GM23248 (cell line): ENCODE data around the gene BRINP3. TPM values are rescaled to one million over a fixed set of nuclear protein-coding genes. Genes with fewer than 3 reads are reported as not detected.
"Not testable (repeated sequence)": the region's sequence is repeated elsewhere in the genome, so short reads cannot be mapped to it uniquely, and the experiment has no call there.

Experiments
- DNase-seq: peaks from one replicate; pipeline ENCODE4 v3.0.0-alpha.2; 2015
- H2AFZ ChIP-seq: fragments of 200-600 bp; sonication (generic); 2 replicates; pipeline ENCODE4 v1.6.1; 2016; ENCODE audit warnings: antibody characterized with exemption
- H3F3A ChIP-seq: fragments of 200-600 bp; sonication (generic); 2 replicates; pipeline ENCODE4 v1.6.1; 2016; ENCODE audit warnings: mild to moderate bottlenecking, antibody characterized with exemption, mixed run types; ENCODE audit not compliant: insufficient read depth
- H3K27ac ChIP-seq: fragments of 200-600 bp; sonication (generic); 2 replicates; pipeline ENCODE4 v1.5.1; 2016; ENCODE audit warnings: mild to moderate bottlenecking
- H3K27me3 ChIP-seq: fragments of 200-600 bp; sonication (generic); replicated peaks from 2 replicates; pipeline ENCODE4 v1.6.1; 2016; ENCODE audit warnings: mild to moderate bottlenecking; ENCODE audit not compliant: insufficient read depth
- H3K36me3 ChIP-seq: fragments of 200-600 bp; sonication (generic); 2 replicates; pipeline ENCODE4 v1.6.1; 2016; ENCODE audit warnings: low read depth, mild to moderate bottlenecking
- H3K4me1 ChIP-seq: fragments of 200-600 bp; sonication (generic); 2 replicates; pipeline ENCODE4 v1.6.1; 2016; ENCODE audit warnings: mild to moderate bottlenecking; ENCODE audit not compliant: insufficient read depth
- H3K4me2 ChIP-seq: fragments of 200-600 bp; sonication (generic); one replicate; pipeline ENCODE4 v1.6.1; 2016; ENCODE audit warnings: mild to moderate bottlenecking; ENCODE audit not compliant: unreplicated experiment
- H3K4me3 ChIP-seq: fragments of 200-600 bp; sonication (generic); 2 replicates; pipeline ENCODE4 v1.5.1; 2016; ENCODE audit warnings: mild to moderate bottlenecking
- H3K79me2 ChIP-seq: fragments of 200-600 bp; sonication (generic); 2 replicates; pipeline ENCODE4 v1.6.1; 2016; ENCODE audit warnings: mild to moderate bottlenecking; ENCODE audit not compliant: insufficient read depth
- H3K9ac ChIP-seq: fragments of 200-600 bp; sonication (generic); 2 replicates; pipeline ENCODE4 v1.6.1; 2016; ENCODE audit warnings: mild to moderate bottlenecking
- H3K9me2 ChIP-seq: fragments of 200-600 bp; sonication (generic); 2 replicates; pipeline ENCODE4 v1.6.1; 2016; ENCODE audit warnings: mixed run types, mild to moderate bottlenecking, moderate library complexity; ENCODE audit not compliant: insufficient read depth
- H3K9me3 ChIP-seq: fragments of 200-600 bp; sonication (generic); one replicate; pipeline ENCODE4 v1.6.1; 2017; ENCODE audit warnings: low read depth
- H4K20me1 ChIP-seq: fragments of 200-600 bp; sonication (generic); 2 replicates; pipeline ENCODE4 v1.6.0; 2016; ENCODE audit not compliant: insufficient read depth
- EZH2 ChIP-seq: fragments of 200-600 bp; sonication (generic); IDR thresholded peaks from 2 replicates; pipeline ENCODE4 v1.6.1; 2018; ENCODE audit warnings: antibody characterized with exemption, mild to moderate bottlenecking; ENCODE audit not compliant: insufficient read depth, poor library complexity, severe bottlenecking
- EZH2phosphoT487 ChIP-seq: fragments of 200-600 bp; sonication (generic); IDR thresholded peaks from 2 replicates; pipeline ENCODE4 v1.6.1; 2018; ENCODE audit warnings: antibody characterized with exemption, moderate library complexity, mild to moderate bottlenecking, low read depth; ENCODE audit not compliant: insufficient read depth
- WGBS, 2 experiments: methylation state at CpG; one replicate each; pipeline ENCODE4 v1.1.6; 2015 to 2017; ENCODE audit warnings: low lambda C conversion rate in 2 of 2, low coverage in 1 of 2; ENCODE audit errors: missing lambda C conversion rate in 2 of 2; 5-methylcytosine and 5-hydroxymethylcytosine counted together
- in situ Hi-C: fragments of 300-500 bp; cut with MboI; formaldehyde crosslinking; loops from 2 replicates; pipeline ENCODE4 v1.15.0; 2020
- polyA plus RNA-seq: library from polyadenylated mRNA; unstranded; fragments of >200 nt; fragmentation: Nextera tagmentation; extraction: Ambion mirVana; gene quantifications from 2 replicates; pipeline ENCODE4 v1.2.1, GENCODE V29; 2016
- total RNA-seq: library from RNA; depleted of rRNA; stranded (reverse); fragments of >200 nt; shearing (Covaris generic); gene quantifications from 2 replicates; pipeline ENCODE4 v1.2.3, GENCODE V29; 2014

The BRINP3 gene
- total and polyA plus RNA-seq, 2 experiments from 2014 or later, result not detected

DNA sequence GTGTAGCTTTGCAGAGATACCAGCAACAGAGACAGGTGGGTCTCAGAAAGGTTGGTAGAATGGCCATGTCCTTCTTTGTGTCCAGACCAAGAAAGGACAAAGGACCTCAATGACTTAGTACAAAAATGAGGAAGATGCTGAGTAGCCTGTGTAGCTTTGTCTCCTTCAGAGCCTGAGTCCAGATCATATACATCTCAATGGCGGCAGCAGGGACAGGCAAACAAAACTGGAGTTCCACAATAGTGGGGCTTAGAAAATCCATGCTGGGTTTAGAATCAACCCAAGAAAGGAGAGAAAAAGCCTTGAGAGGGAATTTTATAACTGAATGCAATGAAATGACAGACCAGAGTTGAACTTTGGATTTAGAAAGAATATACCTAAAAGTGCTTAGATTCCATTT lies 339.0 kb downstream of the BRINP3 start:
- Histone ChIP-seq H3K4me3 (no peak overlapping the region), H3K4me1 (no peaks in the 10 kb centered on the region), H3K27me3 (no peaks in the 10 kb centered on the region), H3K4me2 (no peak overlapping the region), H3K27ac (no peak overlapping the region), H3K79me2 (no peaks in the 10 kb centered on the region), H3K9me2 (no peaks in the 10 kb centered on the region), H3K9ac (no peak overlapping the region), H3K9me3 (peaks cover 5% of the 10 kb centered on the region), H4K20me1 (no peaks in the 10 kb centered on the region), H2AFZ (no peak overlapping the region), H3F3A (no peaks in the 10 kb centered on the region), H3K36me3 (no peaks in the 10 kb centered on the region)
- in situ Hi-C loops, result no loop called here
- DNase-seq, result no peak
- WGBS, 2 experiments, result 67 to 75% methylated on average over 1 of the region's 1 CpG
- TF ChIP-seq EZH2phosphoT487 (no peak), EZH2 (no peak)

DNA sequence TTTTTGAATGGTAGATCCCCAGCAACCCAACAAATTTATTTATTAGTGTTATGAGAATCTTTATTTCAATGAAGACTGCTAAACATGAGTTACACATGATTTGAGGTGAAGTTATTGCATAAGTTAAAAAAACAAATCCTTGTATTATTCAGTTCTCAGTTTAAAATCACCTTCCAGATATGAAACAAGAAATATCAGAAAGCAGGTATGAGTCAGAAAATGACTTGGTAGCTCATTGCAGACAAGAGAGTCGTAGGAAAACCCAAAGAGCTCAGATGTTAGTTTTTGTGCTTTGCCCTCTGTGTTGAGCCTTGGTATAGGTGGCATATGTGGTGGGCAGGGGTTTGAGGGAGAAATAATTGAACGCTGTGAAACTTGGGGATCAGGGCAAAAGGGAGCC lies 339.4 kb downstream of the BRINP3 start:
- no peak overlapping the region for H3K27ac ChIP-seq
- 6 to 15% methylated on average over 2 of the region's 2 CpGs for WGBS, 2 experiments
- in situ Hi-C loops, result no loop called here

DNA sequence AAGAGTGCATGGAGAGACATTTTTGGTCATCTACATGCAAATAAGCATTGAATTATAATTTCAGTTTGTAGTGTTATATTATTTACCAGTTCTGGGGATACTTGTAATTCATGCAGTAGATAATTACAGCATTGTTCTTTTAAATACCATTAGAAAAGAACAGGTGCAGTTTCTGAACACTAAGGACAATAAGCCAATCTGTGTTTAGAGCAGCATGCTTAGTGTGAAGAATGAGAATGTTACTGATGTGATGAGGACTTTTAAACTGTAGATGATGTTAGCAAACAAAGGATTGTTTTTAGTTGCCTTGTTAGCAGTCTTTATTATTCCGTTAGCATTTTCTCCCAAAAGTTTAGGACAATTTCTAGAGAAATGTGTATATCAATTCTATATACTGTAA lies 348.3 kb downstream of the BRINP3 start:
- TF ChIP-seq EZH2 (no peak), EZH2phosphoT487 (no peak)

More for the DNA sequence above, 339.4 kb downstream of the BRINP3 start:
- no peaks in the 10 kb centered on the region for H3K9me2 ChIP-seq
- H3K36me3 ChIP-seq, result no peaks in the 10 kb centered on the region
- H2AFZ ChIP-seq, result no peak overlapping the region
- no peaks in the 10 kb centered on the region for H3K4me1 ChIP-seq
- H3K4me3 ChIP-seq, result no peak overlapping the region
- peaks cover 5% of the 10 kb centered on the region for H3K9me3 ChIP-seq
- no peaks in the 10 kb centered on the region for H4K20me1 ChIP-seq
- H3K9ac ChIP-seq, result no peak overlapping the region
- no peaks in the 10 kb centered on the region for H3K27me3 ChIP-seq
- no peak for DNase-seq
- no peak overlapping the region for H3K4me2 ChIP-seq
- no peak for TF ChIP-seq EZH2phosphoT487
- no peak for TF ChIP-seq EZH2
- no peaks in the 10 kb centered on the region for H3K79me2 ChIP-seq
- no peaks in the 10 kb centered on the region for H3F3A ChIP-seq

DNA sequence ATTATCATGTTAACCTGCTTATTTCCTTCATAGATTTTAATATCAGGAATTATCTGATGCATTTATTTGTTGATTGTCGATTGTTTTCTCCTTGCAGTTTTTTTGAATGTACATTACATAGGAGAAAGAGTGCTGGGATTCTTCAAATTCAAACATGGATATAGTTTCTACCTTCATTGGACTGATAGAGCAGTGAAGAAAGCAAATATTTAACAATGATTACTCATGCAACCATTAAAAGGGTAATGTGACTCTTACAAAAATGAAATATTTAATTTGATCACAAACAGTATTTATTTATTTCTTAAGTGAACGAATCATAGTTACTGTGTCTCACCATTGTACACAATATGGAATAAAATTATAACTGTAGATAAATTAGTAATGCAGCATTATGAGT lies 350.9 kb downstream of the BRINP3 start:
- TF ChIP-seq EZH2 (no peak), EZH2phosphoT487 (no peak)
- Histone ChIP-seq H4K20me1 (no peaks in the 10 kb centered on the region), H3K9me3 (no peaks in the 10 kb centered on the region), H3K9me2 (no peaks in the 10 kb centered on the region), H3K27ac (no peak overlapping the region), H3K9ac (no peak overlapping the region), H2AFZ (no peak overlapping the region), H3K4me2 (no peak overlapping the region), H3F3A (no peaks in the 10 kb centered on the region), H3K4me1 (no peaks in the 10 kb centered on the region), H3K79me2 (no peaks in the 10 kb centered on the region), H3K36me3 (no peaks in the 10 kb centered on the region), H3K27me3 (no peaks in the 10 kb centered on the region), H3K4me3 (no peak overlapping the region)
- no peak for DNase-seq
- WGBS, 2 experiments, result 13 to 14% methylated on average over 2 of the region's 2 CpGs
- in situ Hi-C loops, result no loop called here

More for the DNA sequence above, 348.3 kb downstream of the BRINP3 start:
- H4K20me1 ChIP-seq, result no peaks in the 10 kb centered on the region
- H3K27ac ChIP-seq, result no peak overlapping the region
- no peaks in the 10 kb centered on the region for H3K79me2 ChIP-seq
- H2AFZ ChIP-seq, result no peak overlapping the region
- 0 to 13% methylated on average over 1 of the region's 1 CpG for WGBS, 2 experiments
- no peak overlapping the region for H3K4me3 ChIP-seq
- no peak for DNase-seq
- no peaks in the 10 kb centered on the region for H3K9me2 ChIP-seq
- no peaks in the 10 kb centered on the region for H3K4me1 ChIP-seq
- H3K36me3 ChIP-seq, result no peaks in the 10 kb centered on the region
- no peak overlapping the region for H3K4me2 ChIP-seq
- in situ Hi-C loops, result no loop called here
- no peak overlapping the region for H3K9ac ChIP-seq
- no peaks in the 10 kb centered on the region for H3K9me3 ChIP-seq
- H3K27me3 ChIP-seq, result no peaks in the 10 kb centered on the region
- H3F3A ChIP-seq, result no peaks in the 10 kb centered on the region

DNA sequence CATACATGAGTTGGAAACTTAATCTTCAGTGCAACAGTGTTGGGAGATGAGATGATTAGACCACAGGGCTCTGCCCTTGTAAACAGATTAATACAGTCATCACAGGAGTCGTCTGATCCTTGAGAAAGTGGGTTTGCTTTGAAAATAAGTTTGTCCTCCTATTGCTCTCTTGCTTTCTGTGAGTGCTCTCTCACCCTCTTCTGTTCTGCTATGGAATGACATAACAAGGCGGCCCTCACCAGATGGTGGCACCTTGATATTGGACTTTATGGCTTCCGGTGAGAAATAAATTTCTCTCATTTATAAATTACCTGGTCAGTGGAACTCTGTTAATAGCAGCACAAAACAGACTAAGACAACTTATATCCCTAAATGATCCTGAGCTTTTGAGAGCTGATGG lies 353.6 kb downstream of the BRINP3 start:
- no peak overlapping the region for H2AFZ ChIP-seq
- no peak overlapping the region for H3K9ac ChIP-seq
- no peak overlapping the region for H3K4me2 ChIP-seq
- WGBS, 2 experiments, result 11 to 22% methylated on average over 3 of the region's 3 CpGs
- no peaks in the 10 kb centered on the region for H3K27me3 ChIP-seq
- in situ Hi-C loops, result no loop called here
- DNase-seq, result no peak
- no peaks in the 10 kb centered on the region for H3K9me3 ChIP-seq
- H3K79me2 ChIP-seq, result no peaks in the 10 kb centered on the region
- H3K27ac ChIP-seq, result no peak overlapping the region
- no peak overlapping the region for H3K4me3 ChIP-seq
- H3K9me2 ChIP-seq, result no peaks in the 10 kb centered on the region
- no peaks in the 10 kb centered on the region for H3K4me1 ChIP-seq
- TF ChIP-seq EZH2, result no peak
- TF ChIP-seq EZH2phosphoT487, result no peak
- H3F3A ChIP-seq, result no peaks in the 10 kb centered on the region
- no peaks in the 10 kb centered on the region for H3K36me3 ChIP-seq
- H4K20me1 ChIP-seq, result no peaks in the 10 kb centered on the region

DNA sequence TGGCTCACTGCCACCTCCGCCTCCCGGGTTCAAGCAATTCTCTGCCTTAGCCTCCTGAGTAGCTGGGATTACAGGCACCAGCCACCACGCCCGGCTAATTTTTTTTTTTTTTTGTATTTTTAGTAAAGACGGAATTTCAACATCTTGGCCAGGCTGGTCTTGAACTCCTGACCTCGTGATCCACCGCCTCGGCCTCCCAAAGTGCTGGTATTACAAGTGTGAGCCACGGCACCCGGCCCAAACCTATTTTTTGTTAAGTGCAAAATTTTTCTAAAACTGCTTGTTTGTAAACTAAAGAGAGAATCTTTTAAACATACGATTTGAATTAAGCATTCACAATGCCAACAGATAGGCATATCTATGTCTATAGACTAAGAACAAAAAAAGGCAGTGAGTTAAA lies 357.1 kb downstream of the BRINP3 start:
- not testable (repeated sequence) for H3K4me1 ChIP-seq

More for the DNA sequence above, 357.1 kb downstream of the BRINP3 start:
- H3K36me3 ChIP-seq, H3K27me3 ChIP-seq, H3K27ac ChIP-seq, H3K79me2 ChIP-seq, H4K20me1 ChIP-seq, H3K4me2 ChIP-seq, H3K4me3 ChIP-seq, DNase-seq, H3F3A ChIP-seq, H3K9me2 ChIP-seq, H2AFZ ChIP-seq, H3K9ac ChIP-seq, in situ Hi-C loops, H3K9me3 ChIP-seq: not testable (repeated sequence)
- 25 to 26% methylated on average over 11 of the region's 11 CpGs for WGBS, 2 experiments
